GM12874 (cell line): ENCODE measurements around the gene COQ7.
A peak's percentile ranks its signal among the peaks of the same experiment; 100 is the strongest.

Source experiments
- TF ChIP-seq, protein P1 (sequence below): IDR thresholded peaks from 2 replicates; pipeline ENCODE4 v1.5.1; 2011; ENCODE audit warnings: low read depth, mild to moderate bottlenecking, control low read depth, low read length, moderate library complexity; ENCODE audit not compliant: insufficient read depth

Gene COQ7

DNA sequence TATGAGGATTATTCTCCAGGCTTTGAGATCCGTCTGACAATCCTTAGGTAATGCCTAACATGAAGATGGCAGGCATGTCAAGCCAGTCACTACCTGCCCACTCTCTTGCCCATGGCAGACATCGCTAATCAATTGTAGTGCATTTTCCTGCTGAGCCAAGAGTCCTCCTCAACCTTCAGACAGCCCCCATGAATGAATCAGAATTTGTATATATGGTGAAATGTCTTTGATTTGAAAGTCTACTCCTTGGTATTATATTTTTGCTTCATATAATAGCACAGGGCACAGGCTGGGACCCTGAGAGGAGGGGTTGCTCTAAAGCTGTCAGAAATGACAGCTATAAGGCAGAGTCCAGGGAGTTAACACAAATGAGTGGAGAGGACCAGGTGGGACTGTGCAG lies 27.0 kb upstream of the COQ7 start:
- TF ChIP-seq, protein P1, sequence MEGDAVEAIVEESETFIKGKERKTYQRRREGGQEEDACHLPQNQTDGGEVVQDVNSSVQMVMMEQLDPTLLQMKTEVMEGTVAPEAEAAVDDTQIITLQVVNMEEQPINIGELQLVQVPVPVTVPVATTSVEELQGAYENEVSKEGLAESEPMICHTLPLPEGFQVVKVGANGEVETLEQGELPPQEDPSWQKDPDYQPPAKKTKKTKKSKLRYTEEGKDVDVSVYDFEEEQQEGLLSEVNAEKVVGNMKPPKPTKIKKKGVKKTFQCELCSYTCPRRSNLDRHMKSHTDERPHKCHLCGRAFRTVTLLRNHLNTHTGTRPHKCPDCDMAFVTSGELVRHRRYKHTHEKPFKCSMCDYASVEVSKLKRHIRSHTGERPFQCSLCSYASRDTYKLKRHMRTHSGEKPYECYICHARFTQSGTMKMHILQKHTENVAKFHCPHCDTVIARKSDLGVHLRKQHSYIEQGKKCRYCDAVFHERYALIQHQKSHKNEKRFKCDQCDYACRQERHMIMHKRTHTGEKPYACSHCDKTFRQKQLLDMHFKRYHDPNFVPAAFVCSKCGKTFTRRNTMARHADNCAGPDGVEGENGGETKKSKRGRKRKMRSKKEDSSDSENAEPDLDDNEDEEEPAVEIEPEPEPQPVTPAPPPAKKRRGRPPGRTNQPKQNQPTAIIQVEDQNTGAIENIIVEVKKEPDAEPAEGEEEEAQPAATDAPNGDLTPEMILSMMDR, result no peak

DNA sequence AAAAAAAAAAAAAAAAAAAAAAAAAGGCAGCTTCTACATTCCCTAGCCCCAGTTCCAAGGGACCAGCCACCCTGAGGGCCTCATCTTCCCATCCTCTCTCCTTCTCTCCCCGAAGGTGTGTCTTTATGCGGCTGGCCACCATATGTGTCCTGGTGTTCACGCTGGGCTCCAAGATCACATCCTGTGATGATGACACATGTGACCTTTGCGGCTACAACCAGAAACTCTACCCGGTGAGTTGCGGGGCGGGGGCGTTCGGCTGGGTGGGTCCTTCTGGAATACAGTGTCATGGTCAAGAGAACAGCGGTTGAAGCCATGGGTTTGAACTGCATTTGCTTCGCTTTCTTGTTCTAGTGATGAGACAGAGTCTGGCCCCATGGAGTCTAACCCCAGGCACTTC lies 22.6 kb upstream of the COQ7 start:
- TF ChIP-seq, protein P1, result no peak

DNA sequence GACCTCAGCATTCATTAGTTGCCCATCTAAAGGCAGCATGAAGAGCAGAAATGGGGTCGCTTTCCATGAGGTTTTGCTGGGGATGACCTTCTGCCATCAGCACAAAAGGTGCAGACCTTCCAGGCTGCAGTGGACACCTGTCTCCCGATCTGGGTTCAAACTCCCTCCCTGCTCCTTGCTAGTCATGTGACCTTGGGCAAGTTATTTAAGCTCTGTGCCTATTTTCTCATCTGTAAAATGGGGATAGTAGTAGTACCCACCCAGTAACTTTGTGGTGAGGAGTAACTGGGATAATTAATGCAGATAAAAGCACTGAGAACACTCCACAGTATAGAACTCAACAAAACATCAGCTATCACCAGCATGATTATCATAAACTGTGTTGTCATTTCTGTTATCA lies 21.4 kb upstream of the COQ7 start:
- TF ChIP-seq, protein P1, result no peak

DNA sequence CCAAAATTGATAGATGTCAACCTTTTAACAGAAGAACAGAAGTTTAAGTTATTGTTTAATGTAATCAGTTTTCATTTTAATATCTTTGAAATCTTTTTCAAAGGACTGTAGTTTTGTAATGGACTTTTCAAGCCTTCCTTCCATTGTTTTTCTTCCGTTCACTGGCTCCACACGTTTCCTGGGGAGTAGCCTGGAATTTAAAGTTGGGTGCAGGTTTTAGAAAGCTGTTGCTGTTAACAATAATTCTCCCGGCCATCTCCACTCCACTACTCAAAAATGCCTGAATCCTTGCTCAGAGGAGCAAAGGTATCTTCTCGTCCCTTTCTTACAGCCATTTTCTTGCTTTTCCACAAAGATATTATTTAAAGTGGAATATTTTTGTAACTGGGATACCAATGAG lies 4.7 kb upstream of the COQ7 start:
- TF ChIP-seq, protein P1, result no peak

DNA sequence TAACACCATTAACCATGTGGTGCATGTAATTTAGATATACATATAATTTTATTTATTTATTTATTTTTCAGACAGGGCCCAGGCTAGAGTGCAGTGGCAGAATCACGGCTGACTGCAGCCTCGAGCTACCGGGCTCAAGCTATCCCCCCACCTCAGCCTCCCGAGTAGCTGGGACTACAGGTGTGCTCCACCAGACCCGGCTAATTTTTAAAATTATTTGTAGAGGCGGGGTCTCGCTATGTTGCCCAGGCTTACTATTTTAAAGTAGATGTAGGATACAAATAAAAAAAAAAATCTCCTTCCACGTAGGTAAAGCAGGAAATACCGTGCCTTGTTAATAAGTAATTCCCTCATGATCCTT lies 446 bp upstream of the COQ7 start:
- TF ChIP-seq, protein P1, result no peak

DNA sequence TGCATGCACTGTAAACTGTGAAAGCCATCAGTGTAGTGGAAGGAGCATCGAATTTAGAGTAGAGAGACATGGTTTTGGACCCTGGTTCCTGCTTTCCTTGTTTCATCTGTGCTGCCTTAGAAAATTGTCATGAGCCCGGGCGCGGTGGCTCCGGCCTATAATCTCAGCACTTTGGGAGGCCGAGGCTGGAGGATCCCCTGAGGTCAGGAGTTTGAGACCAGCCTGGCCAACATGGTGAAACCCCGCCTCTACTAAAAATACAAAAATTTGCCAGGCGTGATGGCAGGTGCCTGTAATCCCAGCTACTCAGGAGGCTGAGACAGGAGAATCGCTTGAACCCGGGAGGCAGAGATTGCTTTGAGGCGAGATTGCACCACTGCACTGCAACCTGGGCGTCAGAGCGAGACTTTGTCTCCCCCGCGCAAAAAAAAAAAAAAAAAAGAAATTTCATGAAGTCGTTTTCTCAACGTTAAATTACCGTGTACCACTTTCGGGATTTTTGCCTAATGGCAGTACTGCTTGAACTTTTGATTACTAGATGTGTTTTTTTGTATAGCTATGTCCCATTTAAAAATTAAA lies 912 bp downstream of the COQ7 start:
- TF ChIP-seq, protein P1, result no peak

DNA sequence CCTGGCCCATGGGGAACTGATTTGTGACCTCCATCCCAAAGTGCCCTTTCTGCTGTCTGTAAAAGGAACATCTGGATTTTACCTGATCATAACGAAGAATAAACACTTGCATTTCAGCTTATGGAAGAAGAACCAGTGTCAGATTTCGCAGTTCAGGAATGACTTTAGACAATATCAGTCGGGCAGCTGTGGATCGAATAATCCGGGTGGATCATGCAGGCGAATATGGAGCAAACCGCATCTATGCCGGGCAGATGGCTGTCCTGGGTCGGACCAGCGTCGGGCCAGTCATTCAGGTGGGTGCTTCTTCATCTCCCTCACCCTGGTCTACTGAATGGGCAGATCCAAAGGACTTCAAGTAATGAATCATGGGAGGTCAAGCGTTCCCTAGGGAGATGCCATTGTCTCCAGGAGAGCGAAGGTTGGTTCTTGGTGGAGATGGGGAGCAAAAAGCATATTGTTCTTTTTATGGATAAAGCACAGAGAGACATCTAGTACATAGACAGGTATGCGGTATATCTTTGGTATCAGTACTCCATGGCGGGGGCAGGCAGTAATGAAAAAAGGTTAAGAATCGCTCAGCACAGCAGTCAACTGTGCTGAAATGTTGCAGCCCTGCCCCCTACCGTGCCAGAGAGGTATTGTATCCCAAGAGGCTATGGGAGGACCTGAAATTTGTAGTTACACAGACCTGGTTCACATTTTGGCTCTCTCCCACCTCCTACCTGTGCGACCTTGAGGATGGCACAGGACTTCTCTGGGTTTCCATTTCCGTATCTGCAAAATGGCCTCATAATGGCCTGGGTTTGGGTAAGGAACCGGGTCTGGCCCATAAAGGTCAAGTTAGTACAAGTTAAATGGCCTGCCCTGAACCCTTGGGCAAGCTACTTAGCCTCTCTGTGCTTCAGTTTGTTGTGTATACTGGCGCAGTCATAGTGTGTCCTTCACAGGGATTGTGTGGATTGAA lies 4.7 kb downstream of the COQ7 start:
- TF ChIP-seq, protein P1, result peak; percentile 74
